MM.1S (cell line): ENCODE data around the gene PNKD.

Experiments
- DNase-seq: peaks from one replicate; pipeline ENCODE4 v3.0.0-alpha.2; 2015
- H2AFZ ChIP-seq: fragments of 300-600 bp; sonication (generic); 2 replicates; pipeline ENCODE4 v1.6.0; 2016; ENCODE audit warnings: antibody characterized with exemption, low read length
- H3F3A ChIP-seq: fragments of 300-600 bp; sonication (generic); 2 replicates; pipeline ENCODE4 v1.6.1; 2016; ENCODE audit warnings: mild to moderate bottlenecking, antibody characterized with exemption, low read length, moderate library complexity, mixed read lengths; ENCODE audit not compliant: insufficient read depth
- H3K27ac ChIP-seq: fragments of 300-600 bp; sonication (generic); 2 replicates; pipeline ENCODE4 v1.5.1; 2016; ENCODE audit warnings: mild to moderate bottlenecking, low read length
- H3K27me3 ChIP-seq: fragments of 300-600 bp; sonication (generic); replicated peaks from 2 replicates; pipeline ENCODE4 v1.6.0; 2016; ENCODE audit warnings: low read length; ENCODE audit not compliant: insufficient read depth
- H3K36me3 ChIP-seq: fragments of 300-600 bp; sonication (generic); replicated peaks from 2 replicates; pipeline ENCODE4 v1.6.1; 2016; ENCODE audit warnings: mild to moderate bottlenecking, low read length, mixed read lengths; ENCODE audit not compliant: insufficient read depth
- H3K4me1 ChIP-seq: fragments of 300-600 bp; sonication (generic); 2 replicates; pipeline ENCODE4 v1.6.1; 2016; ENCODE audit warnings: low read length, mixed read lengths
- H3K4me2 ChIP-seq: fragments of 300-600 bp; sonication (generic); 2 replicates; pipeline ENCODE4 v1.6.0; 2016; ENCODE audit warnings: low read depth, low read length
- H3K4me3 ChIP-seq: fragments of 300-600 bp; sonication (generic); 2 replicates; pipeline ENCODE4 v1.5.1; 2016; ENCODE audit warnings: low read length, mixed read lengths
- H3K79me2 ChIP-seq: fragments of 300-600 bp; sonication (generic); 2 replicates; pipeline ENCODE4 v1.6.1; 2016; ENCODE audit warnings: mixed run types, low read length, mixed read lengths
- H3K9ac ChIP-seq: fragments of 300-600 bp; sonication (generic); 2 replicates; pipeline ENCODE4 v1.6.1; 2016; ENCODE audit warnings: low read length, mixed read lengths
- H3K9me2 ChIP-seq: fragments of 300-600 bp; sonication (generic); replicated peaks from 2 replicates; pipeline ENCODE4 v1.6.1; 2016; ENCODE audit warnings: mild to moderate bottlenecking, low read length, mixed read lengths; ENCODE audit not compliant: insufficient read depth
- H3K9me3 ChIP-seq: fragments of 300-600 bp; sonication (generic); replicated peaks from 2 replicates; pipeline ENCODE4 v1.6.1; 2016; ENCODE audit warnings: mild to moderate bottlenecking, low read length, mixed read lengths; ENCODE audit not compliant: insufficient read depth
- H4K20me1 ChIP-seq: fragments of 300-600 bp; sonication (generic); 2 replicates; pipeline ENCODE4 v1.6.1; 2016; ENCODE audit warnings: mild to moderate bottlenecking, low read length, moderate library complexity, mixed read lengths; ENCODE audit not compliant: insufficient read depth
- CTCF ChIP-seq: fragments of 300-600 bp; sonication (generic); IDR thresholded peaks from 2 replicates; pipeline ENCODE4 v1.5.1; 2016; ENCODE audit warnings: antibody characterized with exemption, low read length, mixed read lengths
- EZH2 ChIP-seq: fragments of 300-600 bp; sonication (generic); optimal IDR thresholded peaks from 2 replicates; pipeline ENCODE3; 2017; ENCODE audit warnings: low read depth, mild to moderate bottlenecking, antibody characterized with exemption, low read length, mixed read lengths
- EZH2phosphoT487 ChIP-seq: fragments of 300-600 bp; sonication (generic); IDR thresholded peaks from 2 replicates; pipeline ENCODE4 v1.6.1; 2018; ENCODE audit warnings: antibody characterized with exemption, low read length

Gene PNKD

GRCh38 chr2:218295029-218295428 is 24.7 kb downstream of the PNKD start:
- peaks cover 22% of the 10 kb centered on the region for H3K79me2 ChIP-seq
- H4K20me1 ChIP-seq, result no peaks in the 10 kb centered on the region
- no peaks in the 10 kb centered on the region for H3K9me2 ChIP-seq
- H3K27me3 ChIP-seq, result no peaks in the 10 kb centered on the region
- no peaks in the 10 kb centered on the region for H3K36me3 ChIP-seq
- peaks cover 42% of the 10 kb centered on the region for H3K4me1 ChIP-seq
- H3K9me3 ChIP-seq, result no peaks in the 10 kb centered on the region
- TF ChIP-seq CTCF (no peak), EZH2 (no peak), EZH2phosphoT487 (no peak)
- H3K9ac ChIP-seq, result no peak overlapping the region
- no peak overlapping the region for H3K4me3 ChIP-seq
- H3K4me2 ChIP-seq, result peak overlapping the region; percentile 17
- peak overlapping the region; percentile 13; the same call in 1 of the 2 replicates for H2AFZ ChIP-seq
- peak; percentile 77 for DNase-seq
- H3F3A ChIP-seq, result peaks cover 31% of the 10 kb centered on the region
- H3K27ac ChIP-seq, result peak overlapping the region; percentile 25; the same call in 1 of the 2 replicates

- TF ChIP-seq EZH2, result no peak
- TF ChIP-seq CTCF, result no peak
- TF ChIP-seq EZH2phosphoT487, result no peak
- Histone ChIP-seq H3K36me3 (no peaks in the 10 kb centered on the region), H3K27me3 (no peaks in the 10 kb centered on the region), H3K9me3 (no peaks in the 10 kb centered on the region), H2AFZ (no peak overlapping the region), H3K4me2 (no peak overlapping the region), H3K79me2 (peaks cover 11% of the 10 kb centered on the region), H3K4me1 (peaks cover 32% of the 10 kb centered on the region), H3F3A (peaks cover 22% of the 10 kb centered on the region), H3K9me2 (no peaks in the 10 kb centered on the region), H3K9ac (no peak overlapping the region), H3K27ac (no peak overlapping the region), H4K20me1 (no peaks in the 10 kb centered on the region), H3K4me3 (no peak overlapping the region)
- DNase-seq, result no peak
Measured at GRCh38 chr2:218296200-218296599, 25.9 kb downstream of the PNKD start.

GRCh38 chr2:218296847-218297246 is 26.5 kb downstream of the PNKD start:
- peaks cover 15% of the 10 kb centered on the region; the same call in 1 of the 2 replicates for H3F3A ChIP-seq
- H3K9ac ChIP-seq, result no peak overlapping the region
- H4K20me1 ChIP-seq, result no peaks in the 10 kb centered on the region
- no peaks in the 10 kb centered on the region for H3K36me3 ChIP-seq
- H3K27ac ChIP-seq, result no peak overlapping the region
- no peak overlapping the region for H2AFZ ChIP-seq
- no peaks in the 10 kb centered on the region for H3K9me3 ChIP-seq
- DNase-seq, result no peak
- no peak overlapping the region for H3K4me3 ChIP-seq
- peaks cover 28% of the 10 kb centered on the region for H3K4me1 ChIP-seq
- TF ChIP-seq EZH2 (no peak), EZH2phosphoT487 (no peak), CTCF (no peak)
- H3K79me2 ChIP-seq, result peaks cover 5% of the 10 kb centered on the region
- H3K27me3 ChIP-seq, result no peaks in the 10 kb centered on the region
- no peak overlapping the region for H3K4me2 ChIP-seq
- no peaks in the 10 kb centered on the region for H3K9me2 ChIP-seq
